ENCODE measurements around the gene LUC7L.
"Not testable (repeated sequence)": the region's sequence is repeated elsewhere in the genome, so short reads cannot be mapped to it uniquely, and the experiment has no call there.

The LUC7L gene, protein sequence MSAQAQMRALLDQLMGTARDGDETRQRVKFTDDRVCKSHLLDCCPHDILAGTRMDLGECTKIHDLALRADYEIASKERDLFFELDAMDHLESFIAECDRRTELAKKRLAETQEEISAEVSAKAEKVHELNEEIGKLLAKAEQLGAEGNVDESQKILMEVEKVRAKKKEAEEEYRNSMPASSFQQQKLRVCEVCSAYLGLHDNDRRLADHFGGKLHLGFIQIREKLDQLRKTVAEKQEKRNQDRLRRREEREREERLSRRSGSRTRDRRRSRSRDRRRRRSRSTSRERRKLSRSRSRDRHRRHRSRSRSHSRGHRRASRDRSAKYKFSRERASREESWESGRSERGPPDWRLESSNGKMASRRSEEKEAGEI

DNA sequence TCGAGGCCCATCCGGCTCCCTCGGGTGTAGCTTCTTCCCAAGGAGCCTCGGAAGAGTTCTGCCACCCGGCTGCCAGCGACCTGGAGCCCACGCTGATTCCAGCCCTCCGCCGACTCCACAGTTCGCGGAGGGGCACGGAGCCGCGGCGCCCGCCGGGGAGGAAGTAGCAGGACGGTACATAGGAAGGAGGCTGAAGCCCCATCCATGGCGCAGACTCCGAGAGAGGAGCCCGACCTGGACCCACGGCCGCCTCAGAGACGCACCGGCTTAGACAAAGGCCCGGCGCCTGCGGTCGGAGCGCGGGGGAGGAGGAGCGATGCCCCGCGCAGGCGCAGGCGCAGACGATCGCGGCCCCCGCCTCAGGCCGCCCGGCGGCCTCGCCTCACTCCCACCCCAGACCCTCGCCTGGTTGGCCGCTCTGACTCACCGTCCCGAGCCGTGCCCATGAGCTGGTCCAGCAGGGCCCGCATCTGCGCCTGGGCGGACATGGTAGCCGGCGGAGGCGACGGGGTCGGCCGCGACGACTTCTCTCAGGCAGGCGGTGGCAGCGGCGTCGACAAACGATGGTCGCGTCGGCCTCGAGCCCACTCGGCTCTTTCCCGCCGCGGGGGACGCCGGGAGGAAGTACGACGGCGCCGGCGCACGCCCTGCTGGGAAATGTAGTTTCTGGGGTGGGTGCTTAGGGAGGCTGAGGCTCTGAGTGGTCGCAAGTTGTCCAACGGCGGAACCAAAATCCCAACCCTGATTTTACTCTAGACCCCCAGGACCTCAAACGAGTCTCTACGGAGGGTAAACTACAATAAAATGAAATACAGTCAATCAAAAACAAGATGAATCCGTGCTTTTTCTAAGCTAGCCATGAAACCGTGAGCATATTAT, at the start of gene LUC7L:
Gene LUC7L, minus strand, starts transcription at position 598 of the 879 bp plus-strand sequence. Its CDS starts 110 bp downstream, at position 488.
- peak; percentile 46 to 72 (median 65) for DNase-seq (ENCODE audit: low read depth in 3 of 3, low spot score in 1 of 3)

DNA sequence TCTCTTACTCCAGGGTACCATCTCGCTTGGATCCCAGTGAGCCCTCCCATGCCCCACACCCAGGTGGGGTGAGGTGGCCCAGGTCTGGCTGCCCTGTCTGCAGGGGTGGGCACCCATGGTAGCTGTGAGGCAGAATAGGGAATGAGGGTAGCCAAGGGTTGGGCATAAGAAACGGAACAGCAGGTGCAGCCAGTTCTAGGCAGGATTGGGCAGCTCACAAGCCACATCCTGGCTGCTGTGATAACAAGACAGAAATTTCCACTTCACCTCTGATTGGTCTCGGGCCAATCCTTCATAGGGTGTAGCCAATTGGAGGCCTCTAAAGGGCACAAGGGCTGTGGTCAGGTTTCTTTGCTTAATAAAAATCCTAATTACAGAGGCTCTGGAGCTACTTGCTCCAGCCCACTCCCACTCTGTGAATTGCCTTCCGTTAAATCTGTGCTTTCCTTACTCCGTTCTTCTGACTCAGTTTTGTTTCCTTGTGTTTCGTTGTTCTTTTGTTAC, 49.7 kb upstream of the LUC7L start:
- DNase-seq (ENCODE audit: low read depth in 3 of 3, low spot score in 1 of 3), result no peak

DNA sequence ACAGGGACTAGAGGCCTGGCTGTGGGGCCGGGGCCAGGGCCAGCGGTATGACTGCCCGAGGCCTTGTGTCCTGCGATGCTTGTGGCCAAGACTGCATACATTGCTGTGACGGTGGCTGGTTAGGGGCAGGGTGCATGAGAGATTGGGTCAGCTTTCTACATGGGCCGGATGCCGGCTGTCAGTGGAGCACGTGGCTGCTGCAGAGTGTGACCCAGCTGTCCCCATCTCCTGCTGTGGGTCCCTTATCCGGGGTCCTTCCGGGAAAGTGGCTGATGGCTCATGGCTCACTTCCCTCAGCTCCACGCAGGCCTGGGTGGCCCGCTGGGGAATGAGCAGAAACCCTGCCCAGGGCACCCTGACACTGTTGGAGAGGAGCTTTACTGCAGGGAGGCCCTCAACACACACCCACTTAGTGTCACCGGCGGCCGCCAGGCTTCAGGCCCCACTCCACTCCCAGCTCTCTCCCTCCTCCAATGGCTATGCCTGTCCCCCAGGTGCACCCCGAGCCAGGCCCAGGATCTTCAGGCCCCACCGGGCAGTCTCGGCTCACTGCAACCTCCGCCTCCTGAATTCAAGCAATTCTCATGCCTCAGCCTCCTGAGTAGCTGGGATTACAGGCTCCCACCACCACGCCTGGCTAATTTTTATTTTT, 47.3 kb upstream of the LUC7L start:
- DNase-seq (ENCODE audit: low read depth in 3 of 3, low spot score in 1 of 3), result no peak

DNA sequence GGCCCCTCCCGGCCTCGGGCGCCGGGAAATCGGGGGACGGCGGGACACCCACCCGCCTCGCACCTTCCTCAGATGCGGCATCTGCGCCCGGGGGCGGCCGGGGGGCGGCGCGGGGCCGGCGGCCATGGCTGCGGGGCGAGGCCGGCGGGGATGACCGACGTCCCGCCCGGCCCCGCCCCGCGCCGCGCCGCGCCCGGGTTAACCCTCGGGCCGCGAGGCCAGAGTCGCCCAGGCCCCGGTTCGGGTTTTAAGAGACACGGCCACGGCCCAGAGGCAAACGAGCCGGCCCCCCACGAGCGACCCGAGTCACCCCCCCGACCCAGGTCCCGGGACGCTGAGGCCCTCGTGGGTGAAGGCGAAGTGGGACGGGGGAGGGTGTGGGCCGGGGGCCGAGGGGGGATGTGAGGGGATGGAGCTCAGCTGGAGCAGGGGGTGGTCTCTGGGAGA, 46.6 kb upstream of the LUC7L start, which contains the start of gene RGS11:
Gene RGS11, minus strand, starts transcription at position 159 of the 447 bp plus-strand sequence. Its CDS starts 33 bp downstream, at position 126.
- DNase-seq (ENCODE audit: low read depth in 3 of 3, low spot score in 1 of 3), result no peak

DNA sequence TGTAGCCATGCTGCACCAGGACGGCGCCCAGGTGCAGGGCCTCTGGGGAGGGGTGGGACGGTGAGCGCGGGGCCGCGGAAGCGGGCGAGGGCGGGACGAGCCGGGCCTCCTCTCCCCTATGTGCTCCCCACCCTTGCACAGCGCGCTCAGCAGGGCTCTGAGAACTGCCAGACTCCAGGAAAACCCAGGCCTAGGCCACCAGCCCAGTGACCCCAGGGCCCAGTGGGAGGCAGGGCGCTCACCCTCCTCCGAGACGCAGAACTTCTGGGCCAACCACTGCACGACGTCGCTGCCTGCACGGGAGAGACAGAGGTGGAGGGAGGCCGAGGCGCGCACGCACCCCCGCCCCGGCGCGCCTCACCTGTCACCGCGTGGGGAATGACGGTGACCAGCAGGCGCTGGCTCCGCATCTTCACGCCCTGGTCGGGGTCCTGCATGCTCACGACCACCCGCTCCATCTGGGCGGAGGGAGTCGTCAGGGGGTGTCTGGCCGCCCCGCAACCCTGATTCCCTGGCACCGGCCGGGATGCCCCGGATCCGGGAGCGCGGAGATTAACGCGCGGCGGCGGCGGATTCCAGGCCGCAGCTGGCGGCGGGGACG, 45.9 kb upstream of the LUC7L start:
- peak in 1 of 3 donors; percentile 7 for DNase-seq (ENCODE audit: low read depth in 3 of 3, low spot score in 1 of 3)

DNA sequence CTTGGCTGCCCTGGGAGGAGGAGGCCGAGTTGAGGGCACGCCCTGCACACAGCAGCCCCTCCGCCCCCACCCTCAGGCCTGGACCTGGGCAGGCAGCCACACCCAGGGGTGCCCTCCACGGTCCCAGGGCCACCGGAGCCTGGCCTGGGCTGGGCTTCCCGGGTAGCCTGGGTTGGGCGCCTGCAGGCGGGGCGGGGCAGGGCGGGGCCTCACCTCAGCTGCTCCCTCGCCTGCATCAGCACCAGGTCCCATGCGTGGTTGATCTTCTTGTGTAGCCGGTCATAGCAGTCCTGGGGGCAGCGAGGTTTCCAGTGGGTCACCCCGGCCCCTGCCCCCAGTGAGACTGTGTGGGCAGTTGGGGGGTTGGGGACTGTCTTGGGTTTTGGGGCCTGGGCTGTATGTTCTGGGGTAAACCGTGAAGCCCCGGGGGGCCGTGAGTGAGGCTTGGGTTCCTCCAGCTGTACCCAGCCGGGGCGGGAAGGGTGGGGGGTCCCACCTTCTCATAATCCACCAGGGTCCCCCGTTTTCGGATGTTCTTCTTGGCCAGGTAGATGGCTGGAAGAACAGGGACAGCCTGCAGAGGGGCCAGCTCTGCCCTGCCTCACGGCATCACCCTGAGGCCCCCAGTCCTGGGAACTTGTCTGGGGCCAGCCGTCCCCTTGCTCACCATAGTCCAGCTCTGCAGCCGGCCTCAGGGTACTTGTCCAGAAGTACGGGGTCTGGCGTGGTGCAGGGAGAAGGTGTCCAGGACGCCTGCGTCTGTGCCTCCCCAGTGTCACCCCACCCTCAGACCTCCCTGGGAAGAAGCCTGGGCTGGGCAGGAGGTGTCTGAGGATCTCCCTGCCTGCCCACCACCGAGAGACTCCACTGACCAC, 44.5 kb upstream of the LUC7L start:
- no peak for DNase-seq (ENCODE audit: low read depth in 3 of 3, low spot score in 1 of 3)

DNA sequence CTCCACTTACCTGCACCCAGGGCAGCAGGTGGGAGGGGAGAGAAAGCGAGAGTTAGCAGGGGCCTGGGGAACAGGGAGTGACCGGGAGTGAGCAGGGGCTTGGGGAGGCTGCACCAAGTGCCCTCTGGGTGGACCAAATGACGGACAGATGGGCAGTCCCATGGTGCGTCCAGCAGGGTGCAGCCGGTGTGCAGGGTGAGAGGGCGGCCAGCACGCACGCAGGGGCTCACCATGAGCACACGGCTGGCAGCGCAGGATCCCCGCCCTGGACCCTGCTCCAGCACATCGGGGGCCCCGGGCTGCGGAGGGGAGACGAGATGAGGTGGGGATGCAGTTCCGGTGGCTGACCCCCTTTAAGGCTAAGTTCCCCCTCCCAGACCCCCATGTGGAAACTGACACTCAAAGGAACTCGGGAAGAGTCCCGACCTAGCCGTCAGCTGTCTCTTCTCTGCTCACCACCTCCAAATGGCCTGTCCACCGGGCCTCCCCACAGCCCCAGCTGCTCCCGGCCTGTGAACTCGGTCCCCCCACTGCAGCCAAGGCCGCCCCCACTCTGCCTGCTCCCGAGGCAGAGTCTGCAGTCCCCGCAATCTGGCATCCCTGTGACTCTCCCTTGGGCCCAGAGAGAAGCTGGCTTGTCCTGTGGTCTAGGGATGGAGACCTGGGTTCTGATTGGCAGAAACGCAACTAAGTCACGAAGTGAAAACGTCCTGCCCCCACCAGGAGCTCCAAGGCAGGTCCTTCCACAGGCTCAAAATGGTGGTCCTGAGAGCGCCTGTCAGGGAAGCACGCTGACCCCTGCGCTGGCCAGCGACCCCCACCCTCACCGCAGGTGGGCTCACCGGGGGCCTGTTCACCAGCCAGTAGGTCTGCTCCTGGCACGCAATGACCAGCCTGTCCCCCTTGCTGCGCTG, 43.6 kb upstream of the LUC7L start:
- DNase-seq (ENCODE audit: low read depth in 3 of 3, low spot score in 1 of 3), result no peak

DNA sequence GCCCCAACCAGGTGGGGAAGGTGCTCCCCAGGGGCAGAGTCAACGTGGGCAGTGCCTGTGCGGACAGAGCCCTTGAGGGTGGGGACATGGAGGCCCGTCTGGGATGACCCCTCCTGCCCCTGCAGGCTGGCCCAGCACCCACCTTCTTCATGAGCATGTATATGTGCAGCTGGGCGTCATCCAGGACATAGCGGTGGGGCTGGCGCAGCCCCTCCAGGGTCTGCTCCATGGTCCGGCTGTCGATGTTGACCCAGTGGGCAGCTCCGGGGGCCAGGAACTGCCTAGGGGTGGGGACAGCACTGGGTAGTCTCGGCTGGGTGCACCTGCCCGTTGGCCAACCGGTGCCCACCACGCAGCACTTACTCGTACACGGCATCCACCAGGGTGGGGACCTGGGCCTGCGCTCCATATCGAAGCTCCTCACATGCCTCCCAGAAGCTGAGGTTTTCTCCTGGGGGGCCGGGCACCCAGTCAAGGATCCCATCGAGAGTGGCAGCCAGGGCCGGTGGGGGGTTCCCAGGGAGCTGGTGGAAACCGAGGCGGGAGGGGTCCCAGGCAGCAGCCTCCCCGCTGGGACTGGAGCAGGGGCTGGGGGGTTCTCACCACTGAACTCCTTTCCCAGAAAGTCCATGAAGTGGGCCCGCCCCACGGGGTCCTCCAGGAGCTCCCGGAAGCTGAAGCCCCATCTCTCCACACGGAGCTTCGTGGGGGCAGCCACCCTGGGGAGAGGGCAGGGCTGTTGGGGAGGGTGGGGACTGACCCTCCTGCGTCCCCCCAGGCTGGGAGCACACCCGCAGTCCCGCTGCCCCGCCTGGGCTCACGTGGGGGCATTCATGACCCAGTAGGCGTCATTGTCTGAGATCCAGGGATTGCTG, 41.4 kb upstream of the LUC7L start:
- DNase-seq (ENCODE audit: low read depth in 3 of 3, low spot score in 1 of 3), result no peak

DNA sequence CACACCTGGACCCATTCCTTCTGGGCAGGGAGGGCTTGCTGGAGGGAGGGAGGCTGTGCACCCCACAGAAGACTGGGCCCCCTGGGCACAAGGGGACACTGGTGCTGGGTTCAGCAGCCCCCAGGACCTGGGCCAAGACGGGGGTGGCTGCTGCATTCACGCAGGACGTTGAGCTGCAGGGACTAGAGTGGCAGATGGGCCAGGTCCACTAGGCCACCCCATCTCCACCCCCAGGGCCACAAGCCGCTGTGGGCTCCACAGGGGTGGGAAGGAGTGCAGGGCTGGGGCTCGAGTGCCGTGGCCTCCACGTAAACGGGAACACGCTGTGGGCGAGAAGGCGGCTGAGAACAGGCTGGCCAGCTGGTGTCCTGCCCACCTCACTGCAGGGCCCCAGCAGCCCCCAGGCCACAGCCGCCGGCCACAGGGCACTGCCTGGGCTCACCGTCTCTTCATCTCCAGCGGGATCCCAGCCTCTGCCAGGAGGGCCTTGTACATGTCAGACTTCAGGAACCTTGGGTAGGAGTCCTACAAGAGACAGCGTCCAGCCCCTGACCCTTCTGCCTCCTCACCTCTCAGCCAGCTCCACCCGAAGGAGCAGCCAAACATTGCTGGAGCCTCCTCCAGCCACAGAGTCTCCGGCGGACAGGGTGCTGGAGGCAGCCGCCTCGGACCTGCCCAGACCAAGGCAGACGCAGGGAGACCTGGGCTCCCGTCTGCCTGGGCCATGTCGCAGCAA, 40.0 kb upstream of the LUC7L start:
- no peak for DNase-seq (ENCODE audit: low read depth in 3 of 3, low spot score in 1 of 3)

DNA sequence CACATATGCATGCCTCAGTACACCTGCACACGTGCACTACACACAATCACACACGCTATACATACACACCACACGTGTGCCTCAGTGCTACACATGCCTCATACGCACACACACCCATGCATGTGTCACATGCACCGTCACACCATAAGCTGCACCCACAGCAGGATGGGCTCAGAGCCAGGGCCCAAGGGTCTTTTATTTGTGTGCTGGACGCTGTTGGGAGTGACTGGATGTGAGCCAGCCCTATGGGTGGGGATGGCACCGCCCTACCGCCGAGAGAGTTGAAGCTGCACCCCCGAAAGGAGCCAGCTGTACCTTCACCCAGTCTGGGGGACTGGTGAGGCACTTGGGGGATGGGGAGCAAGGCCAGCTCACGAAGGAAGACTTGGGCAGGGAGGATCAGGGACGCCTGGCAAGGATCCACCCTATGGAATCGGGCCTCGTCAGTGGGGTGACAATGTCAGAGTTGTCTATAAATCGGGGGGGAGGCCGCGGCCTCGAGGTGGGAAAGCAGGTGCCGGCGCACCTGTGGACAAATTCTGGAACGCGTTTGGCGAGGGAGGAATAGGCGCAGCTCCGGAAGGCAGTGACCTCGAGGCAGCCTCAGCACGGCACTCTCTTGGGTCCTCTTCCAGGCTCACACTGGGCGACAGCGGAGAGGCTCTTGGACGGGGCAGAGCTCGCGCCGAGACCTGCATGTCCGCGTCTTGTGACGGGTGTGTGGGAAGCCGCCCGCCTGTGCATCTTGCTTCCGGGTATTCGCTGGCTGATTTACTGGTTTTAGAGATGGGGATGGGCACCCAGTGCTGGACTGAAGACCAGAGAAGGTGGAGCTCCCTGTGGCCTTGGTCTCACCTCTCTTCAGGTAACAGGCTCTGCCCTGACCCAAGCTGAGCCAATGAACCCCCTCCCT, 39.1 kb upstream of the LUC7L start:
- DNase-seq (ENCODE audit: low read depth in 3 of 3, low spot score in 1 of 3), result no peak

DNA sequence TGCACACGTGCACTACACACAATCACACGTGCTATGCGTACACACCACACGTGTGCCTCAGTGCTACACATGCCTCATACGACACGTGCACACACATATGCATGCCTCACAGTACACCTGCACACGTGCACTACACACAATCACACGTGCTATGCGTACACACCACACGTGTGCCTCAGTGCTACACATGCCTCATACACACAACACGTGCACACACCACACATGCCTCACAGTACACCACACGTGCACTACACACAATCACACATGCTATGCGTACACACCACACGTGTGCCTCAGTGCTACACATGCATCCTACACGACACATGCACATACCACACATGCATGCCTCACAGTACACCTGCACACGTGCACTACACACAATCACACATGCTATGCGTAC, 38.3 kb upstream of the LUC7L start:
- not testable (repeated sequence) for DNase-seq (ENCODE audit: low read depth in 3 of 3, low spot score in 1 of 3)

DNA sequence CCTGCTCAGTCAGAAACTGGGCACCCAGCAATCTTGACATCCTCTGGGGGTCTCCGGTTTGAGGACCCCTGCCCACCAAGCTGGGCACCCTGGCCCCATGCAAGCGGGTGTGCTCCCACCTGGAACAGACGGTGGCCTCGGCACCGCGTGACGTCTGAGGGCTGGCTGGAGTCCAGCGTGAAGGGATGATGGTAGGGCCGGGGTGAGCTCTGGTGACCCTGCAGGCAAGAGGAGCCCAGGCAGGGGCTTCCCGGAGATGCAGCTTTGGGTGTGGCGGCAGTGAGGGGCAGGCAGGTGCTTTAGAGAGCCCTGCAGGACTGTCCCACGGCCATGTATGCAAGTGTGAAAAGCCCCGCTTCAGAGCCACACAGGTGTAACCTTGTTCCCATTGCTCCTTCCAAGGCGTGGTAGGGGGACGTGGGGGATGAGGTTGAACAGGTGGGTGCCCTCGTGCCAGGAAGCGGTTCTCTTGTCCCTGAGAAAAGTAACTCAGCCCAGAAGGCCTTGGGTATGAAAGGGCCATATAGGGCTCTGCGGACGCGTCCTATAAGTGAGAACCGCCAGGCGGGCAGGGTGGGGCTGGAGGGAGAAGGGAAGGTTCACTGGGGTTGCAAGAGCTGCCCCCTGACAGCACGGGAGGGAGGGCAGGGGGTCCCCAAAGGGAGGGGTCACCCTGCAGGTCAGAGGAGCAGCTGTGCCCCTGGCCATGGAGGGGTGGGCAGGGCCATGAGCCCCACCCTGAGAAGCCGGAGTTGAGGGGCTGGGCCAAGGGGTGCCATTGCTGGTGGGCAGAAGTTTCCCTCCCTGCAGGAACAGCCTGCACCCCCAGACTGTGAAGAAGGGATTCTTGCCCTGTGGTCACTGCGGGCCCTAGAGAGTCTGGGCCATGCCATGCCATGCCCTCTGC, 37.3 kb upstream of the LUC7L start:
- DNase-seq (ENCODE audit: low read depth in 3 of 3, low spot score in 1 of 3), result no peak

DNA sequence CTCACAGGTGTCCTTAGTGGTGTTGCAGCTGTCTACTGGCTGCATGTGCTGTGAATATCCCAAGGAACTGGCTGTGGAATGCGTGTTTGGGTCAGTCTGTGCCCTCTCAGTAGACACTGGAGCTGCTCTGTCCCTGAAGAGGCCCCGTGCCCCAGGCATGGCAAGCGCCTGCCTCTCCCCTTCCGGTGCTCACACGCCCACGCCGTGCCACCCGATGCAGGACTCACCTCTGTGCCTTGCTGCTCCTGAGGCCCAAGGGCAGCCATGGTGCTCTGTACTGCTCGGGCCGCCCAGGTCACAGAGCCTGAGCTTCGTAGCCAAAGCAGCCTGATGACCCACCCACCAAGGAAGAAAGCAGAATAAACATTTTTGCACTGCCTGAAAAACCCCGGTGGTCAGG, 36.5 kb upstream of the LUC7L start:
- no peak for DNase-seq (ENCODE audit: low read depth in 3 of 3, low spot score in 1 of 3)

DNA sequence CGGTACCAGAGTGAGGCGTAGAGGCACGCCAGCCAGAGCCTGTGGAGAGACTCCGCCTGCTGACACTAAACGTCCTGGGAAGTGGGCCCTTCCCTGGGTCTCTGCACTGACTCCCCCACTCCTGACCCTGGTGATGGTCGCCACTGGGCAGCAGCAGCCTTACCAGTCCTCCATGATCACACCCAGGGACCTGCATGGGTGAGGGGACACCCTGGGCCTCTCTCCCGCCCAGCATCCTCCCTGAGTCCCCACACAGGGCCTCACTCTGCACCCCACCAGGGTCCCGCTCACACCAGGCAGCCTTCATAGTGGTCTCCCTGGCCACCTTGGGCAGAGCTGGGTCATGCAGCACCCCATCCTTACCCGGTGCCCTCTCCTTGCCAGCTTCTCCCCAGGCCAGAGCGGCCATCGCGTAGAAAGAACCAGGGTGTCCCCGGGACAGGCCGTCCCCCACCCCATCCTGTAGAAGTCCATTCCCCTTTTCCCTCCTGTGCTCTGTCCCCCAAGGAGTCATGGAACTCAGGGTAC, 35.8 kb upstream of the LUC7L start:
- no peak for DNase-seq (ENCODE audit: low read depth in 3 of 3, low spot score in 1 of 3)

DNA sequence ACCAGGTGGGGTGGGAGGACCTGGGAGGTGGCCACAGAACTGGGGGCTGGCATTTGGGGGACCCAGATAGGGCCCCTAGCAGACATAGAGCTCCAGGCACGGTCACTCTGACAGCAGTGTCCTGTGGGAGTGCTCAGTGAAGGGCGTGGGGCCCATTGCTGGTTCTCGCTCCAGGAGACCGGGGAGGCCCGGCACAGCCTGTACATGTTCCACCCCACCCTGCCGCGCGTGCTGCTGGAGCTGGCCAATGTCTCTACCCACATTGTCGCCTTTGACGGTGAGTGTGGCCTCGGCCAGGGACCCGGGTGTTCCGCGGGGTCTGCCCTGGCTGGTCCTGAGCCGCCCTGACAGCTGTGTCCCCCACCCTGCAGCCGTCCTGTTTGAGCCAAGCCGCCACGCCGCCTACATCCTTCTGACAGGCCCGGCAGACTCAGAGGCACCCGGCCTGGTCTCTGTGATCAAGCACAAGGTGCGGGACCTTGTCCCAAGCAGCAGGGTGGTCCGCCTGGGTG, 35.2 kb upstream of the LUC7L start:
- no peak for DNase-seq (ENCODE audit: low read depth in 3 of 3, low spot score in 1 of 3)

Measured in stimulated activated CD4-positive, alpha-beta T cell treated with anti-CD3 and anti-CD28 coated beads, TNF-alpha, amount 100 ng/mL, for 1 hour (primary cell).